ENCODE measurements around the gene MRPL9.
"Not testable (repeated sequence)": the region's sequence is repeated elsewhere in the genome, so short reads cannot be mapped to it uniquely, and the experiment has no call there.

The MRPL9 gene

GRCh38 chr1:151787689-151788088 lies 24.4 kb upstream of the MRPL9 start:
- TF ChIP-seq, protein P1, sequence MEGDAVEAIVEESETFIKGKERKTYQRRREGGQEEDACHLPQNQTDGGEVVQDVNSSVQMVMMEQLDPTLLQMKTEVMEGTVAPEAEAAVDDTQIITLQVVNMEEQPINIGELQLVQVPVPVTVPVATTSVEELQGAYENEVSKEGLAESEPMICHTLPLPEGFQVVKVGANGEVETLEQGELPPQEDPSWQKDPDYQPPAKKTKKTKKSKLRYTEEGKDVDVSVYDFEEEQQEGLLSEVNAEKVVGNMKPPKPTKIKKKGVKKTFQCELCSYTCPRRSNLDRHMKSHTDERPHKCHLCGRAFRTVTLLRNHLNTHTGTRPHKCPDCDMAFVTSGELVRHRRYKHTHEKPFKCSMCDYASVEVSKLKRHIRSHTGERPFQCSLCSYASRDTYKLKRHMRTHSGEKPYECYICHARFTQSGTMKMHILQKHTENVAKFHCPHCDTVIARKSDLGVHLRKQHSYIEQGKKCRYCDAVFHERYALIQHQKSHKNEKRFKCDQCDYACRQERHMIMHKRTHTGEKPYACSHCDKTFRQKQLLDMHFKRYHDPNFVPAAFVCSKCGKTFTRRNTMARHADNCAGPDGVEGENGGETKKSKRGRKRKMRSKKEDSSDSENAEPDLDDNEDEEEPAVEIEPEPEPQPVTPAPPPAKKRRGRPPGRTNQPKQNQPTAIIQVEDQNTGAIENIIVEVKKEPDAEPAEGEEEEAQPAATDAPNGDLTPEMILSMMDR (conservative IDR thresholded peaks at IDR 0.05; ENCODE audit: control insufficient read depth, insufficient read depth, low read depth, low read length): no peak
- no peak overlapping the region for H3K4me3 ChIP-seq (ENCODE audit: control insufficient read depth, low read depth, low read length)
- no peak for DNase-seq (ENCODE audit: low read depth)

DNA sequence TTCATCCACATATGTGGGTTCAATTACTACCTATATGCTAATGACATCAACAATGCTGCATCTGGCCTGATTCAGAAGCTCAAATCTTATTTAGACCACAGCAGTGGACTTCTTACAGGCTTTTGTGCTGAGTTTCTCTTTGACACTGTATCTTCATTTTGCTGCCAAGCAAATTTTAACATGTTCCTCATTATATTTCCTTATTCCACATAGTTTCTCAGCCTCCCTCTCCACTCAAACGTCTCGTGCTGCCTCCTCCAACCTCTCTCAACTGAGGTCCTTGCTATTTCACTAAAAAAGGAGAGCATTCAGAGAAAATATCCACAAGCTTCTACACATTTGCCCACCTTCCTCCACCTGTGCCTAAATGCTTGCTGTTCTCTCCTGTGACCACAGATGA lies 20.5 kb upstream of the MRPL9 start:
- no peak overlapping the region for H3K4me3 ChIP-seq (ENCODE audit: control insufficient read depth, low read depth, low read length)
- no peak for DNase-seq (ENCODE audit: low read depth)
- TF ChIP-seq, protein P1 (conservative IDR thresholded peaks at IDR 0.05; ENCODE audit: control insufficient read depth, insufficient read depth, low read depth, low read length): no peak

DNA sequence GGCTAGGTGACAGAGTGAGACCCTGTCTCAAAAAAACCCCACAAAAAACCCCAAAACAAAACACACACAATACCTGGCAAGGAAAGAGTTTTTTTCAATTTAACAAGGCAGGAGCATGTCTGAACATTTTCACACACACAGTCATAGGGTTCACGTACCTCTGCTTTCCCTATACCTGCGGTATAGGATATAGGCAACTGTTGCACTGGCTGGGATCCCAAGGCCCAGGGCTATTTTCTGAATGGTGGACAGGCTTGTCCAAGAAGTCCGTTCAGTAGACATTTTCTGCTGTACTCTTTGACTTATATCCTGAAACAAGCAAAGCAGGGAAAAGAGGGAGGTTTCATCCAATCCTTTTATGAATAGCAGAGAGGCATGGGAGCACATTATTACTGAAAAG lies 19.4 kb upstream of the MRPL9 start:
- H3K4me3 ChIP-seq (ENCODE audit: control insufficient read depth, low read depth, low read length): no peak overlapping the region
- no peak for DNase-seq (ENCODE audit: low read depth)
- TF ChIP-seq, protein P1 (conservative IDR thresholded peaks at IDR 0.05; ENCODE audit: control insufficient read depth, insufficient read depth, low read depth, low read length): no peak

GRCh38 chr1:151782026-151782425 lies 18.7 kb upstream of the MRPL9 start:
- H3K4me3 ChIP-seq (ENCODE audit: control insufficient read depth, low read depth, low read length); DNase-seq (ENCODE audit: low read depth): not testable (repeated sequence)

DNA sequence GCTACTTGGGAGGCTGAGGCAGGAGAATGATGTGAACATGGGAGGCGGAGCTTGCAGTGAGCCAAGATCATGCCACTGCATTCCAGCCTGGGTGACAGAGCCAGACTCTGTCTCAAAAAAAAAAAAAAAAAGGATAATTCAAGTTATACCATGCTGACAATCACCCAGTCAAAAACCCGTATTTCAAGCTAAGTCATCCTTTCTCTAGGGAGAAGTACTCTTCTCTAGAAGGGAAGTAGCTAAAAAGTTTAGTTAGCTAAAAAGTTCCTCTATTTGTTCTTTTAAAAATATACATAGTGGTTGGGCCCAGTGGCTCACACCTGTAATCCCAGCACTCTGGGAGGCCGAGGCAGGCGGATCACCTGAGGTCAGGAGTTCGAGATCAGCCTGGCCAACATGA lies 17.4 kb upstream of the MRPL9 start:
- H3K4me3 ChIP-seq (ENCODE audit: control insufficient read depth, low read depth, low read length); DNase-seq (ENCODE audit: low read depth): not testable (repeated sequence)

DNA sequence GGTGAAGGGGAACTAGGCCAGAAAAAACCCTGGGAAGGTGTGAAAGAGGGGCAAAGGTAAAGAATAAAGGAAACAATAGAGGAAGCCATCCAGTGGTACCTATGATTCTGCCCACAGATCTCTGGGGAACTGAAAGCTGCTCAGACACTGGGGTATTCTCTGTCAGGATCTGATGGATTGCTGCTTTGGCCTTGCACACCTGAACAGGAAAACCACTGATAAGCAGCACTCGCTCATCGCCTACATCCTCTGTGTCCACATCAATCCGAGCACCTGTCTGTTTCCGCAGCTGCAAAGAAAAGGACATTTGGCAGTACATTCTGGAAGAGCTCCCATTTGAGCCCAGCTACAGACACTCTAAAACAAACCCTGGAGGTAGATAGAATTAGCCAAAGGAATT lies 16.6 kb upstream of the MRPL9 start:
- no peak overlapping the region for H3K4me3 ChIP-seq (ENCODE audit: control insufficient read depth, low read depth, low read length)
- TF ChIP-seq, protein P1 (conservative IDR thresholded peaks at IDR 0.05; ENCODE audit: control insufficient read depth, insufficient read depth, low read depth, low read length): no peak
- no peak for DNase-seq (ENCODE audit: low read depth)

DNA sequence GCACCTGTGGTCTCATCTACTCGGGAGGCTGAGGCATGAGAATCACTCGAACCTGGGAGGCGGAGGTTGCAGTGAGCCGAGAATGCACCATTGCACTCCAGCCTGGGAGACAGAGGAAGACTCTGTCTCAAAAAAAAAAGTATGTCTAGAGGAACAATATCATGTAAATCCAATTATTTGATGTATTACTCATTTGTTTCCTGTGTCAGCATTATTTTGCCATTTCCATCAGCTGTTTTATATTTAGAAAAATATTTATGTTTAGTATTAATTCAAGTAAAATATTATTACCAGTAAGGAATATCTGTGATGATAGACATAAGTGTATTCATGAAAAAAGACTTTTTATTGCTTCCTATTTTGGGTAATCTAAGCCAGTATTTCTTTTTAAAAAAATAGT lies 14.0 kb upstream of the MRPL9 start:
- no peak overlapping the region for H3K4me3 ChIP-seq (ENCODE audit: control insufficient read depth, low read depth, low read length)
- TF ChIP-seq, protein P1 (conservative IDR thresholded peaks at IDR 0.05; ENCODE audit: control insufficient read depth, insufficient read depth, low read depth, low read length): no peak
- DNase-seq (ENCODE audit: low read depth): no peak

GRCh38 chr1:151776665-151777062 lies 13.4 kb upstream of the MRPL9 start:
- no peak for DNase-seq (ENCODE audit: low read depth)
- TF ChIP-seq, protein P1 (conservative IDR thresholded peaks at IDR 0.05; ENCODE audit: control insufficient read depth, insufficient read depth, low read depth, low read length): no peak
- H3K4me3 ChIP-seq (ENCODE audit: control insufficient read depth, low read depth, low read length): no peak overlapping the region

Data from fibroblast of mammary gland (primary cell).